ENCODE measurements around the gene SEC23B.
"Not testable (repeated sequence)": the region's sequence is repeated elsewhere in the genome, so short reads cannot be mapped to it uniquely, and the experiment has no call there.

The SEC23B gene

GRCh38 chr20:18507218-18508191, at the start of gene SEC23B:
TSS of gene SEC23B (plus strand) at chr20:18507940. CDS start at chr20:18510836, 2,896 bp downstream.
- peak; percentile 95 to 99 for DNase-seq (ENCODE audit: low read depth in 1 of 2, low spot score in 1 of 2)
- no peak for TF ChIP-seq JUND (IDR thresholded peaks at IDR 0.05; ENCODE audit: low read depth)
- in situ Hi-C loops (cut with HindIII; ENCODE audit: low pct_unique_long_range_greater_than_20kb, low sequenced_read_pairs), result no loop called here

DNA sequence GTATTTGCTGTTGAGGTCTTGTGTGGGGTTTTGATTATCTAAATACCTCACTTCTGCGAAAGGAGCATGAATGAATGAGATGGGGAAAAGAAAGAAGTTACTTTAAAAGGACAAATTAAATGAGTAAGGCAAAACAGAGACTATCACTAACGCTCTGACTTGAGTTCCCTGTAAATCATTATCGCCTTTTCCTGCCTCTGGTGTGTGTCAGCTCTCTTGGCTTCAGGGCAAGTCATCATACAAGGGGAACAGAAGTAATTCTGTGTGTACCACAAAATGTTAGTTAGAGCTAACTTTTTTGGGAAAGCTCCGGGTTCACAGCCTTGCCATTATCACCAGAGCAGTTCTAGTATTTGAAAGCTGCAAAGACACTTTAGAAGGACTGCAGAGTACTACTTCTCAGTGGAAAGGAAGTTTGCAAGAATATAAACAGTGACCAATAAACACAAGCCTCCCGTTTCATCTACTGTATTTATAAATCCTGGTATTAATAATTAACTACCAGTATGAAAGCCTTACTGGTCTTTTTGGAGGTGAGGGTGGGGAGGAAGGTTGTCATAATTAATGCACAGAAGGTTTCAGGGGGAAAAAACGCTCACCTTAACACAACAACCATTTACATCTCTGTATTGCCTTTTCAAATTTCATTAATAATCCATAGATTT, 42.1 kb upstream of the SEC23B start:
- no peak for TF ChIP-seq JUND (IDR thresholded peaks at IDR 0.05; ENCODE audit: low read depth)
- in situ Hi-C loops (cut with HindIII; ENCODE audit: low pct_unique_long_range_greater_than_20kb, low sequenced_read_pairs), result no loop called here
- DNase-seq (ENCODE audit: low read depth in 1 of 2, low spot score in 1 of 2), result no peak

DNA sequence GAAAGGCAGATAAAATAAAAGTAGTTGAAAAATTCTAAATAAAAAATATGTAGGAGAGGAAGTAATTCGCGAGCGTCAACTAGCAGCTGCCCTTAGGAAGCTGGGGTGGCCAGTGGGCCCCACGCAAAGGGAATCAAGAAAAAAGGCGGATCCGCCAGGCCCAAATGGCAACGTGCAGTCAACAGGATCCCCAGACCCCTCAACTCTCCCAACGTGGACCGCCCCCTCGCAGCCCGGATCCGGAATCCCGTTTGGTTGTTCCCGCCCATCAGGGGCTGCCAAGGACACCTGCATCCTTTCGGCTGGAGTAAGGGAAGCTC, 41.2 kb upstream of the SEC23B start:
- DNase-seq (ENCODE audit: low read depth in 1 of 2, low spot score in 1 of 2), result no peak
- no peak for TF ChIP-seq JUND (IDR thresholded peaks at IDR 0.05; ENCODE audit: low read depth)
- in situ Hi-C loops (cut with HindIII; ENCODE audit: low pct_unique_long_range_greater_than_20kb, low sequenced_read_pairs), result no loop called here

DNA sequence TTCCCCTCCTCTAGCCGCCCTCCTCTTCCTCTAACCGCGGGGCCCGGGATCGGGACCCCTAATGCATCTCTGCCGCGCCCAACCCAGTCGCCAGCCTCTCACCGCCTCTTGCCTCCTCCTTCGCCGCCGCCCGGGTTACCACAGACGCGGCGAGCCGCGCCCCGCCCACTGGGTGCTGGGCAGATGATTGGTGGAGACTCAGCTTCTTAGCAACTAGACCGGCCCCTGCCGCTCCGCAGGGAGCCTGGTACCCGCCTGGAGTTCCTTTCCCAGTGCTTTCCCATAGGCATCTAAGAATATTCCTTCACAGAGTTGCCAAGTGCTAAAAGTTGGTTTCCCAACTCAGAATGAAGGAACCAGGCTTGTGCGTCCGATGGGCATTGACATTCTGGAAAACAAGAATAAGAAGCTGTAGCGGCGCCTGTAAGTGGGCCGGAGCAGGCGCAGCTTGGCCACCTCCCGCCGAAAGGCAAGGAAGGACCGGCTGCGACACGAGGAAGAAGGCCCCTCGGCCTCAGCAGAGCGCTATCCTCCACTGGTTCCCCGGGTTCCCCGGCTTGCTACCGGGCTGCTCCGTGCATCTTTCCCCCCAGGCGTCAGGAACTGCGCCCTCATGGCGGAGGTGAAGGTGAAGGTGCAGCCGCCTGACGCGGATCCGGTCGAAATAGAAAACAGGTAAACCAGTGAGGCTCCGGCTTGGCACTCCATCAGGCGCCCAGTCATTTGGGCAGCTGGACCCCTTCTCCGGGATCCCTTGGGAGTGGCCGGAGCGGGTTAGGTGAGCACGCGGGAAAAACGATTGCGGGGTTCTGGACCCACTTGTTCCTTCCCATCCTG, 40.6 kb upstream of the SEC23B start, which contains the start of the genes DZANK1 and POLR3F:
DZANK1 (minus strand) TSS at position 137 of the 837 bp plus-strand sequence. CDS start 1,672 bp downstream, outside the sequence.
POLR3F (plus strand) TSS at position 497 of the 837 bp plus-strand sequence; CDS start at position 614, 117 bp downstream.
- DNase-seq (ENCODE audit: low read depth in 1 of 2, low spot score in 1 of 2), result peak; percentile 94 to 97
- in situ Hi-C loops (cut with HindIII; ENCODE audit: low pct_unique_long_range_greater_than_20kb, low sequenced_read_pairs), result no loop called here
- no peak for TF ChIP-seq JUND (IDR thresholded peaks at IDR 0.05; ENCODE audit: low read depth)

DNA sequence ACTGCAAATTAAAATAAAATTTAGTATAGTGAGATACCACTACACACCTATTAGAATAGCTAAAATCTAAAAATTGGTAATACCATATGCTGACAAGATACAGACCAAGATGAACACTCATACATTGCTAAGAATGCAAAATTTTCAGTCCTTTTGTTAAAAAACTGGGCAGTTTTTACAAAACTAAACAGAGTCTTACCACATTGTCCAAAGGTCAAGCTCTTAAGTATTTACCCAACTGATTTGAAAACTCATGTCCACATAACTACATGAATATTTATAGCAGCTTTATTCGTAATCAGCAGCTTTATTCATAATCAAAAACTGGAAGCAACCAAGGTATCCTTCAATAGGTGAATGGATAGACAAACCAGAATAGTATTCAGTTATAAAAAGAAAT, 30.5 kb upstream of the SEC23B start:
- TF ChIP-seq JUND (IDR thresholded peaks at IDR 0.05; ENCODE audit: low read depth), result no peak
- DNase-seq (ENCODE audit: low read depth in 1 of 2, low spot score in 1 of 2), result no peak
- in situ Hi-C loops (cut with HindIII; ENCODE audit: low pct_unique_long_range_greater_than_20kb, low sequenced_read_pairs), result no loop called here

DNA sequence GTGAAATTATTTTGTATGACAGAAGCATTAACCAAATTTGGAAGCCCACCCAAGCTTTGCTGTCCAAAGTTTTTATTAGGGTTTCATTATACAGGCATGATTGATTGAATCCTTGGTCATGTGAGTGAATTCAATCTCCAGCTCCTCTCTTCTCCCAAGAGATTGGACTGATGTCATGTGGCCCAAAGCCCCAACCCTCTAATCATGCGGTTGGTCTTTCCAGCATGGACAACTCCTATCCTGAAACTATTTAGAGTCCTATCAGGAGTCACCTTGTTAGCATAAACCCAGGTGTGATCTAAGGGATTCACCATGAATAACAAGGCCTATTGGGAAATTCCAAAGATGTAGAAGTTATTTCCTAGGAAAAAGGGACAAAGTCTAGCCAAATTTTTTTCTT, 29.9 kb upstream of the SEC23B start:
- TF ChIP-seq JUND (IDR thresholded peaks at IDR 0.05; ENCODE audit: low read depth), result no peak
- in situ Hi-C loops (cut with HindIII; ENCODE audit: low pct_unique_long_range_greater_than_20kb, low sequenced_read_pairs), result no loop called here
- DNase-seq (ENCODE audit: low read depth in 1 of 2, low spot score in 1 of 2), result no peak

- in situ Hi-C loops (cut with HindIII; ENCODE audit: low pct_unique_long_range_greater_than_20kb, low sequenced_read_pairs), result no loop called here
- TF ChIP-seq JUND (IDR thresholded peaks at IDR 0.05; ENCODE audit: low read depth), result no peak
- DNase-seq (ENCODE audit: low read depth in 1 of 2, low spot score in 1 of 2), result no peak
These were observed 26.1 kb upstream of the SEC23B start for GRCh38 chr20:18481596-18481995.

GRCh38 chr20:18488301-18488700, 19.4 kb upstream of the SEC23B start:
- TF ChIP-seq JUND (IDR thresholded peaks at IDR 0.05; ENCODE audit: low read depth), result no peak
- in situ Hi-C loops (cut with HindIII; ENCODE audit: low pct_unique_long_range_greater_than_20kb, low sequenced_read_pairs), result no loop called here
- DNase-seq (ENCODE audit: low read depth in 1 of 2, low spot score in 1 of 2), result no peak

DNA sequence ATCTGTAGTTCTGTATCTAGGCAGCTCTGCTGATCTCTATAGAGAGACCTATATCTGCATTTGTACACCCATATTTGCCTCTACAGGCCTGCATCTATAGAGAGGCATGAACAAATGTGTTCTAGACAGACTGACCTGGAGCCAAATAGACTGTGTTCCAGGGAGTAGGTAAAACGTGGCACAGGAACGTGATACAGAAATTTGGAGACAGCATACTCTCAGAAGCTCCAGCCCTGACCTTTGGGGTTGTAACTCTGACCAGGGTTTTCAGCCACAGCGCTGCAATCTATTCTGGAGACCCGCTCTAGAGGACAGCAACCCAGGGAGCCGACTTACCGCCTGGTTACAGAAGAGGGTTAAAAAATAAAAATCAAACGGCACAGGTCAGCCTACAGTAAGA, 11.7 kb upstream of the SEC23B start:
- no peak for TF ChIP-seq JUND (IDR thresholded peaks at IDR 0.05; ENCODE audit: low read depth)
- DNase-seq (ENCODE audit: low read depth in 1 of 2, low spot score in 1 of 2), result peak in 1 of 2 experiments; percentile 6
- in situ Hi-C loops (cut with HindIII; ENCODE audit: low pct_unique_long_range_greater_than_20kb, low sequenced_read_pairs), result no loop called here

DNA sequence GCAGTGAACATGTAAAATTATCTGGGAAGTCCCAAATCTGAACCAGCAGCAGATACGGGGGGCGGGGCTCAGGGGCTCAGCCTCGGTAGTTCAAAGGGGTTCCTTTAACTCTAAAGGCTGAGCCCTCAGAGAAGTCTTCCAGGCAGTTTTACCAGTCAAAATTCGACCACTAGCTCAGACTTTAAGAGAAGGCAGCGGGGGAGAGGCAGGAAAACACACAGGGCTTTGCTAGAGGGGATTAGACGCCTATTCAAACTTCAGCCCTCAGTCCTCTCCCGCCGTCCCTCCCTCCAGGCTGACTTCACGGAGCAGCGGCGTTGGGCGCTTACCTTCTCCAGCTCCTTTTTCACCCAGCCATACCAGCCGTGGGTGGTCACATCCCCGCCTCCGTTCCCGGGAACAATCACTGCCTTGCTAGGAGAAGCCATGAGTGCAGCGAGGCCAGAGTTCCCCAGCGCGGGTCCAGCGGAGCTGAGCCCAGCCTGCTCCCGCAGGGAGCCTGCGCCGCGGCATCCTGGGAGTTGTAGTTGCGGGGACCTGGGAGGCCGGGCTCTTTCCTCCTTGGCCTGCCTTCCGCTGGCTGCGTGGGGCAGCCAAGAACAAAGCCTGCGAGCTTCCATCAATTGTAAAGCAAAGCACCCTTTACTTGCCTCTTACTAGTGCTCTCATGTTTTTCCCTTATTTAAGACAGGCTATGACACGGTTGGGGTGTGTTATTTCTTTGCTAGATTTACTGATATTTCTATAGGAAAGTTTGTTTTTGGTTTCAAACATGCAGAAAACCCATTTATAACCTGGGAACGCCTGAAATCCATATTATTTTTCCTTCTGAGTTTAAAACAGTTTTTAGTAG, 10.8 kb upstream of the SEC23B start, which contains the start of gene RBBP9:
RBBP9 (minus strand) TSS at position 486 of the 853 bp plus-strand sequence; CDS start at position 428, 58 bp downstream.
- DNase-seq (ENCODE audit: low read depth in 1 of 2, low spot score in 1 of 2), result peak; percentile 60 to 87
- no peak for TF ChIP-seq JUND (IDR thresholded peaks at IDR 0.05; ENCODE audit: low read depth)
- in situ Hi-C loops (cut with HindIII; ENCODE audit: low pct_unique_long_range_greater_than_20kb, low sequenced_read_pairs), result no loop called here

- DNase-seq (ENCODE audit: low read depth in 1 of 2, low spot score in 1 of 2), result no peak
- in situ Hi-C loops (cut with HindIII; ENCODE audit: low pct_unique_long_range_greater_than_20kb, low sequenced_read_pairs), result no loop called here
- no peak for TF ChIP-seq JUND (IDR thresholded peaks at IDR 0.05; ENCODE audit: low read depth)
These were observed 10.1 kb upstream of the SEC23B start for GRCh38 chr20:18497603-18498002.

DNA sequence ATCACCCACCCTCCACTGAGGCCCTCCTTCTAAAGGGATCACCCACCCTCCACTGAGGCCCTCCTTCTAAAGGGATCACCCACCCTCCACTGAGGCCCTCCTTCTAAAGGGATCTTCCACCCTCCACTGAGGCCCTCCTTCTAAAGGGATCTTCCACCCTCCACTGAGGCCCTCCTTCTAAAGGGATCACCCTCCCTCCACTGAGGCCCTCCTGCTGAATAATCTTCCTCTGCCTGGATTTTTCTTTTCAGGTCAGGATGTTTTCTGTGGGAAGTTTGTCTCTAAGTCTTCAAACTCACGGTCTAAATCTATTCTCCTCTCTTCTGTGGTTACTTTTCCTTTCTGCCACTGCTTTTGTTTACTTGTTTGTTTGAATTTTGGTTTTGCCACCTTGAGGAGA, 6.1 kb upstream of the SEC23B start:
- DNase-seq (ENCODE audit: low read depth in 1 of 2, low spot score in 1 of 2); in situ Hi-C loops (cut with HindIII; ENCODE audit: low pct_unique_long_range_greater_than_20kb, low sequenced_read_pairs): not testable (repeated sequence)

Data from T47D (cell line).